Measurements from ENCODE around the gene ATP6V1C2.

GRCh38 chr2:10810202-10811161, 89.1 kb downstream of the ATP6V1C2 start:
- no peak for TF ChIP-seq CTCF (IDR thresholded peaks at IDR 0.05; ENCODE audit: low read length)
- TF ChIP-seq EZH2 (IDR thresholded peaks at IDR 0.05; ENCODE audit: borderline replicate concordance, low read length): no peak
